ENCODE data around the gene VPS72. TPM values are rescaled to one million over a fixed set of nuclear protein-coding genes. Genes with fewer than 3 reads are reported as not detected.

The VPS72 gene
- 50.7 and 54.9 TPM in 2 replicates for total RNA-seq

DNA sequence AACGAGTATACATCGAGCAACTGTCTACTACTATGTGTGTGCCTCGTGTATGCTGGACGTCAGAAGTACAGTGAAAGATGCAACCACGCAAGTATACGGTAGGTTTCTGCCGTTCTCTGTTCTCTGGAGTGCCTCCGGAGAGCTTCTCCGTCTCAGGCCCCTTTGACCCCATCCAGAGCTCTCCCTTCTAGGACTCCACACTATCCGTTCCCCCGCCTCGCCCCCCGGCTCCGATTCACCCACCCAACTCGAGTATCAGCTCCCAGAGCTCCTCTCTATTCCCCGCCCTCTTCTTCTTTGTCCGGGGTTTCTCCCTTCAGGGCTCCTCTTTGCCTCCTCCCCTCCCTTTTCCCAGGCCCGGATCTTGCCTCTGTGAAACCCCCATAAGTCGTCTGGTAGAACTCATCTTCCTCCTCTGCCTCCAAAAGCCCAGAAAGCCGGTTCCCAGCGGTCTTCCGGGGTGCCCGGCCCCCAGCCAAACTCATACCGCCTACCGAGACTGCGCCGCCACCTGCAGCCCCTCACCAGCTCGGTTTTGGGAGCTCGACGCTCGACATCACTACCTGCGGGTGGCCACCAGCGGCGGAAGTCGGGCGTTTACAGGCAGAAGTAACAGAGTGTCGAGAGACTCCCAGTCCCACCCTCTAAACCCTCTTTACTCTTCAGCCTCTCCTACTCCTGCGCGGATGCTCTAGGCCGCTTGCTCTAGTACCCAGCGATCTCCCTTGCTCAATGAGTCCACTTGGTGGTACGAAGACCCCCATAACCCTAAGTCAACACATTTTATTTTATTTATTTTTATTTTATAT is at the start of gene VPS72:
Gene VPS72, minus strand, starts transcription at position 561 of the 809 bp plus-strand sequence. Its CDS starts 76 bp downstream, at position 485.

GRCh38 chr1:151198254-151199127 is 8.5 kb upstream of the VPS72 start, which contains the start of gene PIP5K1A:
Gene PIP5K1A, plus strand, starts transcription at chr1:151198552. Its CDS starts 445 bp downstream, at chr1:151198997.

GRCh38 chr1:151175863-151176262 is 14.1 kb downstream of the VPS72 start, which contains the start of gene TMOD4:
Gene TMOD4, minus strand, starts transcription at chr1:151175981. Its CDS starts 1,106 bp downstream, at chr1:151174875.

DNA sequence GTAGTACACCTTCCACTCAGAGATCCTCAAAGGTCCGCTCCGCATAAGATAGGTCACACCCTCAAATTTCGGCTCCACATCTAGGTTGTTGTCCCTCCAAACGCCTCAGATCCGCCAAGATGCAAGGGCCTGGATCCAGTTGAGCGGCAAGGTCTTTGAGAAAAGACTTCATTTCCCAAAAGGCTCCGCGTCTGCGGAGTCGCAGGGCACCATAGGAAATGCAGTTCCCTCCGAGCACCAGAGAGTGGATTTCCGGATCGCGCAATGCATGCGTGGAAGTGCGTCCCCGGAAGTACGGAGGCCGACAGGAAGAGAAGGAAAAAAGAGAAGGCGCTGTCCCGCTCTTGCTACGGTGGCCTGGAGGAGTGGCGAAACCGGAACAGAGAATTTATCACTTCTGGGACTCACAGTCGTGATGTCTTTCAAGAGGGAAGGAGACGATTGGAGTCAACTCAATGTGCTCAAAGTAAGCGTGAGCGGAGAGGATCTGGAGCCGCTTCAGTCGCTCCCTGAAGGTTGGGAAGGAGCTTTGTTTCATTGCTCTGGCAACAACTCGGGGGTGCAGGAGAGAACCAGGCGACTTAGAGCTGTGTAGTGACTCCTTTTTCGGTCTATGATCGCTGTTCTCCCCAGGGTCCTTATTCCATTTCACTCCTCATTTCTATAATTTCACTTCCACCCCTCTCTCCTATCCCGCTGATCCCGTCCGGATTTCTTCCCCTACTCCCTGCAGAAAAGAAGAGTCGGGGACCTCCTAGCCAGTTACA is 24.1 kb downstream of the VPS72 start, which contains the start of the genes LYSMD1 and SCNM1:
Gene LYSMD1, minus strand, starts transcription at position 165 of the 767 bp plus-strand sequence. CDS start 644 bp downstream, outside the sequence.
Gene SCNM1, plus strand, starts transcription at position 407 of the 767 bp plus-strand sequence. Its CDS starts 9 bp downstream, at position 416.

GRCh38 chr1:151156515-151156819 is 33.5 kb downstream of the VPS72 start, which contains the start of gene TNFAIP8L2:
Gene TNFAIP8L2, plus strand, starts transcription at chr1:151156649. Its CDS starts 2,049 bp downstream, at chr1:151158698.

GRCh38 chr1:151146412-151147131 is 43.4 kb downstream of the VPS72 start, which contains the start of gene SEMA6C:
Gene SEMA6C, minus strand, starts transcription at chr1:151146631. Its CDS starts 4,010 bp downstream, at chr1:151142621.

Other genes with a start within 250 kb of the VPS72 start
- gene CERS2, start 215.4 kb downstream of the VPS72 start, total RNA-seq: 78.4 and 110 TPM in 2 replicates
- gene ANXA9, start 207.9 kb downstream of the VPS72 start, total RNA-seq: 1.1 and 1.3 TPM in 2 replicates
- gene MINDY1, start 183.3 kb downstream of the VPS72 start, total RNA-seq: 5.7 and 6.0 TPM in 2 replicates
- 4.0 and 4.6 TPM in 2 replicates for gene PRUNE1, start 181.7 kb downstream of the VPS72 start, total RNA-seq
- gene BNIPL, start 153.6 kb downstream of the VPS72 start, total RNA-seq: 0.11 and 1.00 TPM in 2 replicates
- 1.4 and 1.7 TPM in 2 replicates for gene C1orf56, start 142.4 kb downstream of the VPS72 start, total RNA-seq
- gene CDC42SE1, start 130.6 kb downstream of the VPS72 start, total RNA-seq: 41.1 and 44.4 TPM in 2 replicates
- gene MLLT11, start 129.8 kb downstream of the VPS72 start, total RNA-seq: 5.0 and 6.9 TPM in 2 replicates
- gene GABPB2, start 119.4 kb downstream of the VPS72 start, total RNA-seq: 15.6 and 18.4 TPM in 2 replicates
- 0.66 and 0.75 TPM in 2 replicates for gene SEMA6C, start 43.6 kb downstream of the VPS72 start, total RNA-seq
- gene TNFAIP8L2, start 33.5 kb downstream of the VPS72 start, total RNA-seq: not detected in 2 replicates
- 5.6 and 6.7 TPM in 2 replicates for gene LYSMD1, start 24.3 kb downstream of the VPS72 start, total RNA-seq
- 18.4 and 23.9 TPM in 2 replicates for gene SCNM1, start 24.1 kb downstream of the VPS72 start, total RNA-seq
- 0.22 TPM in 1 of 2 replicates, not detected in the other for gene TMOD4, start 14.2 kb downstream of the VPS72 start, total RNA-seq
- 66.1 and 76.1 TPM in 2 replicates for gene PIP5K1A, start 8.4 kb upstream of the VPS72 start, total RNA-seq
- gene PSMD4, start 64.5 kb upstream of the VPS72 start, total RNA-seq: 243 and 344 TPM in 2 replicates
- gene ZNF687, start 92.1 kb upstream of the VPS72 start, total RNA-seq: 12.5 and 12.6 TPM in 2 replicates
- 47.9 and 74.1 TPM in 2 replicates for gene PI4KB, start 137.2 kb upstream of the VPS72 start, total RNA-seq
- gene RFX5, start 157.1 kb upstream of the VPS72 start, total RNA-seq: 29.6 and 32.4 TPM in 2 replicates
- 22.2 and 25.0 TPM in 2 replicates for gene SELENBP1, start 182.5 kb upstream of the VPS72 start, total RNA-seq
- gene PSMB4, start 209.4 kb upstream of the VPS72 start, total RNA-seq: 352 and 425 TPM in 2 replicates